C4-2B (cell line): ENCODE results near the gene CDK15.

ENCODE experiments used
- H3K27ac ChIP-seq: fragments of 450-650 bp; 2 replicates; pipeline ENCODE4 v1.5.1; 2017
- ZFX ChIP-seq: fragments of 450-650 bp; IDR thresholded peaks from 2 replicates; pipeline ENCODE4 v1.6.1; 2017
- TF ChIP-seq, protein P1 (sequence below): fragments of 450-650 bp; conservative IDR thresholded peaks from 2 replicates; pipeline ENCODE4 v1.5.1; 2017; ENCODE audit warnings: mild to moderate bottlenecking

CDK15 gene

DNA sequence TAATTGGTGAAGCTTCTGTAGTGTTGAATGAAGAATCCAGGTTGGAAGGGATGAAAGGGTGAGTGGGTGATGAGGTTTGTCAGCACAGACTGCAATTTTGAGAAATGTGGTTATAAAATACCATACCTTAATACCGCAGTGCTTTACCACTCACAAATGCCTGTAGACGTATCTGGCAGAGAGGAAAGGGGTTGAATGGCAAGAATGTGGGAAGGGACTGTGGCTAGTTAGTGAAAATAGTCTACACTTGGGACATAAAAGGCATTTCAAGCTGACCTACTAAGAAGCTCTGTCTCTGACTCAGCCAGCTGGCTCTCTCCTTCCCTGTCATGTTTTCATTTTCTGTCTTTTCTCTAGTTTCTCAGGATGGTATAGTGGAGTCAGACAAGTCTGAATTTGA lies 25.1 kb downstream of the CDK15 start:
- no peak overlapping the region for H3K27ac ChIP-seq
- TF ChIP-seq ZFX: no peak
- TF ChIP-seq, protein P1, sequence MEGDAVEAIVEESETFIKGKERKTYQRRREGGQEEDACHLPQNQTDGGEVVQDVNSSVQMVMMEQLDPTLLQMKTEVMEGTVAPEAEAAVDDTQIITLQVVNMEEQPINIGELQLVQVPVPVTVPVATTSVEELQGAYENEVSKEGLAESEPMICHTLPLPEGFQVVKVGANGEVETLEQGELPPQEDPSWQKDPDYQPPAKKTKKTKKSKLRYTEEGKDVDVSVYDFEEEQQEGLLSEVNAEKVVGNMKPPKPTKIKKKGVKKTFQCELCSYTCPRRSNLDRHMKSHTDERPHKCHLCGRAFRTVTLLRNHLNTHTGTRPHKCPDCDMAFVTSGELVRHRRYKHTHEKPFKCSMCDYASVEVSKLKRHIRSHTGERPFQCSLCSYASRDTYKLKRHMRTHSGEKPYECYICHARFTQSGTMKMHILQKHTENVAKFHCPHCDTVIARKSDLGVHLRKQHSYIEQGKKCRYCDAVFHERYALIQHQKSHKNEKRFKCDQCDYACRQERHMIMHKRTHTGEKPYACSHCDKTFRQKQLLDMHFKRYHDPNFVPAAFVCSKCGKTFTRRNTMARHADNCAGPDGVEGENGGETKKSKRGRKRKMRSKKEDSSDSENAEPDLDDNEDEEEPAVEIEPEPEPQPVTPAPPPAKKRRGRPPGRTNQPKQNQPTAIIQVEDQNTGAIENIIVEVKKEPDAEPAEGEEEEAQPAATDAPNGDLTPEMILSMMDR: no peak

DNA sequence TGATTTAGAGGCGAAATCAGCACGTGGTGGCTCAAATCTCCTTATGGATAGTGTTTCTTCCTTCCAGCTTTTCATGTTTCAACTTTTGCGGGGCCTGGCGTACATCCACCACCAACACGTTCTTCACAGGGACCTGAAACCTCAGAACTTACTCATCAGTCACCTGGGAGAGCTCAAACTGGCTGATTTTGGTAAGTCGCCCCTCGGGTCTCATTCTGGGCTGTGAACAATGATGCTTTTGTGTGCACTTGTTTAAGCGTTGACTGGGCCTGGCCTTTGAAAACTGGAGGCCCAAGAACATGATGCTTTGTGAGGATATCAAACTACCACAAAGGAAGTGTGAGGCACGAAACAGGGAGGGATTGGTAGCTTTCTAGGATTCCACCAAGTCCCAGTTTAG lies 27.4 kb downstream of the CDK15 start:
- TF ChIP-seq ZFX: no peak
- TF ChIP-seq, protein P1: no peak
- no peak overlapping the region for H3K27ac ChIP-seq

DNA sequence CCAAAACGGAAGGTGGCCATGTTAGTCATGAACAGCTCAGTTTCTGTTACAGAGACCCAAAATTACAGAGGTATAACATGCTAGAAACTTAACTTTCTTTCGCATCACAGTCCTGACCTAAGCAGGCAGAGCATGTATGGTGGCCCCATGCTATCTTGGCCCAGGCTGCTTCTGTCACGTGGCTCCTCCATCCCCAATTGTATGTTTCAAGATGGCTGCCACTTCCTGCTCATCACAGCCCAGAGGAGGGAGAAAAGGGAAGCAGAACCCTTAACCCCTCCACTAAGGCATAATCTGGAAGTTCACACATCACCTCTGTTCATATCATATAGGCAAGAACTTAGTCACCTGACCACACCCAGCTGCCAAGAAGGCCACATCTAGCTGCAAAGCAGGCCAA lies 28.7 kb downstream of the CDK15 start:
- TF ChIP-seq ZFX: no peak
- TF ChIP-seq, protein P1: no peak
- no peak overlapping the region for H3K27ac ChIP-seq

DNA sequence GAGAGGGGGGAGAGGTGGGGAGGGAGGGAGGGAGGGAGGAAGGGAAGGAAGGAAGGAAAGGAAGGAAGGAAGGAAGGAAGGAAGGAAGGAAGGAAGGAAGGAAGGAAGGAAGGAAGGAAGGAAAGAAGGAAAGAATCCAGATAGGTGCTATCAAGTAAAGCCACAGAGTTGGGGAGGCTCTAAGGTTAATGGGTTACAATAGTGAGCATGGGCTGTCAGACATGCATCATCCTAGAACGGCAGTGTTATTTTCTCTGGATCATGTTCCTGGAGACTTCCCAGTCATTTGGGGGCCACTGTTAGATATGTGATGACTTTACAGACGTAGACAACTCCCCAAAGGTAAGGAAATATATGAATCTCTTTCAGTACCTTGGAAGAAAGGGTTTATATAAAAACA lies 31.1 kb downstream of the CDK15 start:
- no peak overlapping the region for H3K27ac ChIP-seq
- TF ChIP-seq ZFX: no peak
- TF ChIP-seq, protein P1: no peak

DNA sequence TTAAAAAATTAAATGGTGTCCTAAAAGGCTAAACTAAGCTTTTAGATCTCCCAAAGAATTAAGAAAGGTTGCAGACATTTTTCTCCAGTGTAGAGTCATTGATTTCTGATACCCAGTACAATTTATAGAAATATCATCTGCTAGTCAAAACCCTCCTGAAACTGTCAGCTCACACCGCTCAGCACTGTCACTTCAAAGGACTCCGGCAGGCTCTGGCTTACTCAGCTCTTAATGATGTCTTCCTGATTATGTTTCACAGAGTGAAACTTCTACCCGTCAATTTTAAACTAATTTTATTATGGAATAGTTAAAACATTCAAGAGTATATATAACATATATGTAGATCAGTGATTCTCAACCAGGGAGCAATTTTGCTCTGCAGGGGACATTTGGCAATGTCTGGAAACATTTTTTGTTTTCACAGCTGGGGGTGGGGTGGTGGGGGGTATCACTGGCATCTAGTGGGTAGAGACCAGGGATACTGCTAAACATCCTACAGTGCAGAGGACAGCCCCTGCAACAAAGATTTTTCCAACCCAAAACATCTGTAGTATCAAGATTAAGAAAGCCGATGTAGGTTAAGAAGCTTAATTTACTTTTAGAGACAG lies 31.6 kb downstream of the CDK15 start:
- TF ChIP-seq ZFX: no peak
- TF ChIP-seq, protein P1: no peak

DNA sequence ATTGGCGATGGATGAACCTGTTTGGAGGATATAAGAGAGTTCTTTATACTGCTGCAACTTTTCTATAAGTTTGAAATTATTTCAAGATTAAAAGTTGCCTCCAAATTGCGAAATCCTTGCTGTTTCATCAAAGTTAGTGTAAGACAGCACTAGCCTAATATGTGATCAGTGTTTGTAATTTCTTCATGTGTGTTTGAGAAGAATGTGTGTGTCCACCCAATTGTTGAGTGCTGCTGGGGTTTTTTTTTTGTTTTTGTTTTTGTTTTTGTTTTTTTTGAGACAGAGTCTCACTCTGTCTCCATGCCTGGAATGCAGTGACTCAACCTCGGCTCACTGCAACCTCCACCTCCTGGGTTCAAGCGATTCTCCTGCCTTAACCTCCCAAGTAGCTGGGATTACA lies 33.4 kb downstream of the CDK15 start:
- TF ChIP-seq ZFX: no peak
- TF ChIP-seq, protein P1: no peak
- H3K27ac ChIP-seq: no peak overlapping the region

More for the DNA sequence above, 31.6 kb downstream of the CDK15 start:
- H3K27ac ChIP-seq: no peak overlapping the region

DNA sequence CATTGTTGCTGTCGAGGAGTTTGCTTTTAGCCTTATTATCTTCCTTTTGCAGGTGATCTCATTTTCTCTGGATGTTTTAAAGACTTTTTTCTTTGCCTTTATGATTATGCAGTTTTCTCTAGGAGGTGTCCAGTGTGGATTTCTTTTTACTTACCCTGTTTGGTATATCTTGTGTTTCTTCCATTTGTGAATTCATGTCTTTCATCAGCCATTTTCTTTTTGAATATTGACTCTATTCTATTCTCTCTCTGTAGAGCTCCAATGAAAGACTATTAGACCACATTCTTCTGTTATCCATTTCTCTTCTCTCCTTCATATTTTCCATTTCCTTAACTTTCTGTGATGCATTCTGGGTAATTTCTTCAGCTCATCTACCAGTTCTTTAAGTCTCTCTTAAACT lies 34.4 kb downstream of the CDK15 start:
- TF ChIP-seq ZFX: no peak
- TF ChIP-seq, protein P1: no peak
- no peak overlapping the region for H3K27ac ChIP-seq
